AG04450 (cell line): Measurements from ENCODE around the gene DDX25. TPM values are rescaled to one million over a fixed set of nuclear protein-coding genes. Genes with fewer than 3 reads are reported as not detected.

Experiments
- CTCF ChIA-PET: fragments of 300-600, 350-600 bp; formaldehyde crosslinking; extraction: SDS; loops from one replicate; lab custom pipeline; 2022; ENCODE audit warnings: antibody characterized with exemption, inconsistent platforms; lab: Charles Lee
- POLR2A ChIA-PET: fragments of 350-600 bp; formaldehyde crosslinking; extraction: SDS; loops from one replicate; lab custom pipeline; 2021; ENCODE audit warnings: antibody characterized with exemption, inconsistent platforms; lab: Yijun Ruan, JAX
- DNase-seq: peaks from one replicate; pipeline ENCODE4 v3.0.0-alpha.2; 2011; ENCODE audit warnings: low read depth, low spot score
- H3K27ac ChIP-seq: one replicate; pipeline ENCODE4 v1.5.1; 2012; ENCODE audit warnings: low read depth, low read length, control low read depth
- H3K27me3 ChIP-seq: one replicate; pipeline ENCODE4 v1.6.0; 2012; ENCODE audit warnings: low read length; ENCODE audit not compliant: control insufficient read depth, insufficient read depth
- H3K4me3 ChIP-seq: 2 replicates; pipeline ENCODE4 v1.5.1; 2011; ENCODE audit warnings: mild to moderate bottlenecking, low read depth, low read length, control low read depth
- H3K9me3 ChIP-seq: 2 replicates; pipeline ENCODE4 v1.5.1; 2012; ENCODE audit warnings: low read length; ENCODE audit not compliant: control insufficient read depth, insufficient read depth
- polyA plus RNA-seq: library from polyadenylated mRNA; depleted of rRNA; stranded (reverse); fragments of >200 nt; gene quantifications from 2 replicates; pipeline ENCODE4 v1.2.3, GENCODE V29; 2011; rRNA removed
- TF ChIP-seq, protein P1 (sequence below): IDR thresholded peaks from 2 replicates; pipeline ENCODE4 v1.5.1; 2011; ENCODE audit warnings: low read depth, low read length, control low read depth, inconsistent platforms

DDX25 gene
- polyA plus RNA-seq, 1 experiment, result not detected

DNA sequence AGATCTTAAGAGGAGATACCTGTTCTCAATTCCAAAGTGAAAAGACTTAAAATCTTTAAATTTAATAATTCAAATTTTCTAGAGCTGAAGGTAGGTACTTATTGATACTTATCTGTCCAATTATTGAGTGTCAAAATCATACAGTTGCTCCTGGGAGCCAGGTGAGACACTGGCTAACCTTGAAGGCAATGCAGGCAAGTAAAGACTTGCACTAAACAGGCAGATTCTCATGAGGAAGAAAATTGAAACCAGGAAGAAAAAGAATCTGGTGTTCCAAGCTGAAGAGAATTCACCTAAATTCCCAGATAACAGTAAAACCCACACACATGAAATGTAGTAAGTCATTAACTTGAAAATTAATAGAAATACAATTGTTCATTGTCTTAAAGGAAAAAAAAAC is 71.8 kb downstream of the DDX25 start:
- TF ChIP-seq, protein P1, sequence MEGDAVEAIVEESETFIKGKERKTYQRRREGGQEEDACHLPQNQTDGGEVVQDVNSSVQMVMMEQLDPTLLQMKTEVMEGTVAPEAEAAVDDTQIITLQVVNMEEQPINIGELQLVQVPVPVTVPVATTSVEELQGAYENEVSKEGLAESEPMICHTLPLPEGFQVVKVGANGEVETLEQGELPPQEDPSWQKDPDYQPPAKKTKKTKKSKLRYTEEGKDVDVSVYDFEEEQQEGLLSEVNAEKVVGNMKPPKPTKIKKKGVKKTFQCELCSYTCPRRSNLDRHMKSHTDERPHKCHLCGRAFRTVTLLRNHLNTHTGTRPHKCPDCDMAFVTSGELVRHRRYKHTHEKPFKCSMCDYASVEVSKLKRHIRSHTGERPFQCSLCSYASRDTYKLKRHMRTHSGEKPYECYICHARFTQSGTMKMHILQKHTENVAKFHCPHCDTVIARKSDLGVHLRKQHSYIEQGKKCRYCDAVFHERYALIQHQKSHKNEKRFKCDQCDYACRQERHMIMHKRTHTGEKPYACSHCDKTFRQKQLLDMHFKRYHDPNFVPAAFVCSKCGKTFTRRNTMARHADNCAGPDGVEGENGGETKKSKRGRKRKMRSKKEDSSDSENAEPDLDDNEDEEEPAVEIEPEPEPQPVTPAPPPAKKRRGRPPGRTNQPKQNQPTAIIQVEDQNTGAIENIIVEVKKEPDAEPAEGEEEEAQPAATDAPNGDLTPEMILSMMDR, result no peak
- no peak for DNase-seq
- ChIA-PET CTCF (no interaction called here), POLR2A (no interaction called here)
- Histone ChIP-seq H3K4me3 (no peak overlapping the region), H3K27me3 (peaks cover 6% of the 10 kb centered on the region), H3K27ac (no peak overlapping the region), H3K9me3 (no peaks in the 10 kb centered on the region)

DNA sequence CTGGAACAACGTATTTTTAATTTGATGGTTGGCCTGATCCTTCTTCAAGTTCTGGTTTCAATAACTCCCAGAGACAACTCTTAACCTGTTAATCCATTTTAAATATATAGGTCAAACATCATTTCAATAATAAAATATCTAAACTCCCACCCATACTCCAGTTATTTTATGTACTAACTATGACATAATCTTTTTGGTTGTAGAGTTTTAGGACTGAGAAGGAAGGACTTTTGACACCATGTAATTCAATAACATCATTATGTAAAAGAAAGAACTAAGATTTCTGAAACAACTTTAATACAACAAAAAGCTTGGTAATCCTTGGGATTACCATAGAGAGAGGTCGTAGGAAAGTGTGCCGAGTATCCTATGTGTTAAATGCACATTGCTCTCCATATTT is 73.0 kb downstream of the DDX25 start:
- CTCF ChIA-PET, result interaction anchor here (1.2 kb wide), 1 partner anchor 54 kb away, joined by 3 read pairs; no protein-coding TSS in a partner anchor
- H3K27ac ChIP-seq, result no peak overlapping the region
- POLR2A ChIA-PET, result no interaction called here
- H3K4me3 ChIP-seq, result no peak overlapping the region
- peaks cover 6% of the 10 kb centered on the region for H3K27me3 ChIP-seq
- TF ChIP-seq, protein P1, result no peak
- DNase-seq, result no peak
- H3K9me3 ChIP-seq, result no peaks in the 10 kb centered on the region

DNA sequence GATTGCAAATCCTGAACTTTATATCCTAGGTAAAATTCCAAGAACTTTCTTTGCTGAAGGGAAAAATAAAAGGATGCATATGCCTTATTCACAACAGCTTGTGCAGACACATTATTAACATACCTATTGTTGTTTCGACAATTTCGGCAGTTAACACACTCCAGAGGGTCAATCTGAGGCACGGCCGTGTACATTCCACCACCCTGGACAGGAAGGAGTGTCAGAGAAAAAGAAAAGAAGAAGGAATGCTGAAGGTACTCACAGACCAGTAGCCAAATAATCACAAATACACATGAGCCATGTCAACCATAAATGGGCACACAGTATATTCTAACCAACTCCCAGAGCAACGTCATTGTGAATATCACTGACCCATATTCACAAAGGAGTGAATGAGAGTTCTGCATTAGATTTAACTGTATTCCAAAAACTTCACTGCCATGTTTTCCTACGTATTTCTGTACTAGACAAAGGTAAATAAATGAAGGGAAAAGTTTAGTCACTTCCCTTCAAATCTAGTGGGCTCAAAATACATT is 73.9 kb downstream of the DDX25 start:
- no peak overlapping the region for H3K27ac ChIP-seq
- H3K27me3 ChIP-seq, result peaks cover 4% of the 10 kb centered on the region
- no peaks in the 10 kb centered on the region for H3K9me3 ChIP-seq
- no peak for DNase-seq
- POLR2A ChIA-PET, result no interaction called here
- CTCF ChIA-PET, result no interaction called here
- H3K4me3 ChIP-seq, result no peak overlapping the region
- TF ChIP-seq, protein P1, result no peak

Other genes starting within 250 kb of the DDX25 start
- not detected in 2 replicates for gene ACRV1, start 223.7 kb upstream of the DDX25 start, polyA plus RNA-seq
- gene PATE1, start 158.2 kb upstream of the DDX25 start, polyA plus RNA-seq, result not detected in 2 replicates
- gene PATE2, start 125.7 kb upstream of the DDX25 start, polyA plus RNA-seq, result not detected in 2 replicates
- gene PATE3, start 116.4 kb upstream of the DDX25 start, polyA plus RNA-seq, result not detected in 2 replicates
- gene PATE4, start 71.2 kb upstream of the DDX25 start, polyA plus RNA-seq, result not detected in 2 replicates
- 5.0 and 7.0 TPM in 2 replicates for gene HYLS1, start 16.8 kb upstream of the DDX25 start, polyA plus RNA-seq
- gene PUS3, start 1.3 kb upstream of the DDX25 start, polyA plus RNA-seq, result 9.5 and 13.2 TPM in 2 replicates
- gene VSIG10L2, start 41.5 kb downstream of the DDX25 start, polyA plus RNA-seq, result not detected in 2 replicates
- gene CDON, start 158.4 kb downstream of the DDX25 start, polyA plus RNA-seq, result 2.6 and 4.0 TPM in 2 replicates